AG04450 (cell line): ENCODE measurements around the gene UGT2B7. TPM values are rescaled to one million over a fixed set of nuclear protein-coding genes. Genes with fewer than 3 reads are reported as not detected.

Experiments
- CTCF ChIA-PET: fragments of 300-600, 350-600 bp; formaldehyde crosslinking; extraction: SDS; loops from one replicate; lab custom pipeline; 2022; ENCODE audit warnings: antibody characterized with exemption, inconsistent platforms; lab: Charles Lee
- POLR2A ChIA-PET: fragments of 350-600 bp; formaldehyde crosslinking; extraction: SDS; loops from one replicate; lab custom pipeline; 2021; ENCODE audit warnings: antibody characterized with exemption, inconsistent platforms; lab: Yijun Ruan, JAX
- DNase-seq: peaks from one replicate; pipeline ENCODE4 v3.0.0-alpha.2; 2011; ENCODE audit warnings: low read depth, low spot score
- H3K27ac ChIP-seq: one replicate; pipeline ENCODE4 v1.5.1; 2012; ENCODE audit warnings: low read depth, low read length, control low read depth
- H3K27me3 ChIP-seq: one replicate; pipeline ENCODE4 v1.6.0; 2012; ENCODE audit warnings: low read length; ENCODE audit not compliant: control insufficient read depth, insufficient read depth
- H3K4me3 ChIP-seq: 2 replicates; pipeline ENCODE4 v1.5.1; 2011; ENCODE audit warnings: mild to moderate bottlenecking, low read depth, low read length, control low read depth
- H3K9me3 ChIP-seq: 2 replicates; pipeline ENCODE4 v1.5.1; 2012; ENCODE audit warnings: low read length; ENCODE audit not compliant: control insufficient read depth, insufficient read depth
- CTCF ChIP-seq: IDR thresholded peaks from 2 replicates; pipeline ENCODE4 v1.5.1; 2011; ENCODE audit warnings: low read depth, low read length, control low read depth, inconsistent platforms
- polyA plus RNA-seq: library from polyadenylated mRNA; depleted of rRNA; stranded (reverse); fragments of >200 nt; gene quantifications from 2 replicates; pipeline ENCODE4 v1.2.3, GENCODE V29; 2011

The UGT2B7 gene
- polyA plus RNA-seq, 1 experiment, result 0.04 TPM

- ChIA-PET POLR2A (no interaction called here), CTCF (no interaction called here)
- DNase-seq, result no peak
- Histone ChIP-seq H3K27me3 (no peaks in the 10 kb centered on the region), H3K9me3 (no peaks in the 10 kb centered on the region), H3K4me3 (no peak overlapping the region), H3K27ac (no peak overlapping the region)
- no peak for TF ChIP-seq CTCF
Measured at GRCh38 chr4:69122476-69122875, 26.2 kb downstream of the UGT2B7 start.

- no peaks in the 10 kb centered on the region for H3K9me3 ChIP-seq
- no peak for TF ChIP-seq CTCF
- H3K27ac ChIP-seq, result no peak overlapping the region
- no peak for DNase-seq
- ChIA-PET CTCF (no interaction called here), POLR2A (no interaction called here)
- no peaks in the 10 kb centered on the region for H3K27me3 ChIP-seq
- H3K4me3 ChIP-seq, result no peak overlapping the region
Measured at GRCh38 chr4:69124941-69125340, 28.7 kb downstream of the UGT2B7 start.

GRCh38 chr4:69126024-69126423, 29.8 kb downstream of the UGT2B7 start:
- TF ChIP-seq CTCF, result no peak
- ChIA-PET POLR2A (no interaction called here), CTCF (interaction anchor here (0.6 kb wide), 1 partner anchor 221 kb away, joined by 3 read pairs; no protein-coding TSS in a partner anchor)

GRCh38 chr4:69133993-69134392, 37.7 kb downstream of the UGT2B7 start:
- no peak for TF ChIP-seq CTCF
- Histone ChIP-seq H3K4me3 (no peak overlapping the region), H3K27ac (no peak overlapping the region), H3K9me3 (no peaks in the 10 kb centered on the region), H3K27me3 (no peaks in the 10 kb centered on the region)
- POLR2A ChIA-PET, result no interaction called here
- CTCF ChIA-PET, result no interaction called here
- no peak for DNase-seq

More at GRCh38 chr4:69126024-69126423, 29.8 kb downstream of the UGT2B7 start:
- Histone ChIP-seq H3K9me3 (no peaks in the 10 kb centered on the region), H3K27me3 (no peaks in the 10 kb centered on the region), H3K4me3 (no peak overlapping the region), H3K27ac (no peak overlapping the region)
- no peak for DNase-seq

- Histone ChIP-seq H3K27ac (no peak overlapping the region), H3K9me3 (no peaks in the 10 kb centered on the region), H3K27me3 (no peaks in the 10 kb centered on the region), H3K4me3 (no peak overlapping the region)
- DNase-seq, result no peak
- CTCF ChIA-PET, result no interaction called here
- POLR2A ChIA-PET, result no interaction called here
- TF ChIP-seq CTCF, result no peak
Measured at GRCh38 chr4:69134471-69134870, 38.2 kb downstream of the UGT2B7 start.
